NCI-H187 treated with DMSO at 0.1 percent for 48 hours (cell line): Measurements from ENCODE around the gene SCYGR8.

ENCODE experiments used
- DNase-seq: peaks from one replicate; lab custom pipeline; 2025; lab: John Stamatoyannopoulos, UW

The SCYGR8 gene

GRCh38 chr2:227761740-227762476 lies 16.2 kb downstream of the SCYGR8 start:
- no peak for DNase-seq

GRCh38 chr2:227765788-227766372 lies 20.2 kb downstream of the SCYGR8 start:
- no peak for DNase-seq

GRCh38 chr2:227766373-227766883 lies 20.7 kb downstream of the SCYGR8 start:
- DNase-seq = no peak

GRCh38 chr2:227767830-227768229 lies 22.1 kb downstream of the SCYGR8 start:
- no peak for DNase-seq

GRCh38 chr2:227772197-227772661 lies 26.5 kb downstream of the SCYGR8 start:
- DNase-seq = no peak

GRCh38 chr2:227772932-227773331 lies 27.2 kb downstream of the SCYGR8 start:
- DNase-seq = no peak

- no peak for DNase-seq
Measured at GRCh38 chr2:227774011-227774624, 28.4 kb downstream of the SCYGR8 start.

GRCh38 chr2:227774895-227775842 lies 29.5 kb downstream of the SCYGR8 start:
- no peak for DNase-seq

- DNase-seq = no peak
Measured at GRCh38 chr2:227780981-227781615, 35.4 kb downstream of the SCYGR8 start.

GRCh38 chr2:227781841-227782240 lies 36.1 kb downstream of the SCYGR8 start:
- DNase-seq = no peak

- no peak for DNase-seq
Measured at GRCh38 chr2:227782804-227783203, 37.1 kb downstream of the SCYGR8 start.

- no peak for DNase-seq
Measured at GRCh38 chr2:227783404-227784138, 37.9 kb downstream of the SCYGR8 start.

- DNase-seq = no peak
Measured at GRCh38 chr2:227785293-227785692, 39.6 kb downstream of the SCYGR8 start.

GRCh38 chr2:227788561-227789018 lies 42.9 kb downstream of the SCYGR8 start:
- no peak for DNase-seq

- no peak for DNase-seq
Measured at GRCh38 chr2:227789803-227790202, 44.1 kb downstream of the SCYGR8 start.

- no peak for DNase-seq
Measured at GRCh38 chr2:227793148-227793712, 47.5 kb downstream of the SCYGR8 start.
